ENCODE data around the gene BROX.
"Not testable (repeated sequence)": the region's sequence is repeated elsewhere in the genome, so short reads cannot be mapped to it uniquely, and the experiment has no call there.

BROX gene

DNA sequence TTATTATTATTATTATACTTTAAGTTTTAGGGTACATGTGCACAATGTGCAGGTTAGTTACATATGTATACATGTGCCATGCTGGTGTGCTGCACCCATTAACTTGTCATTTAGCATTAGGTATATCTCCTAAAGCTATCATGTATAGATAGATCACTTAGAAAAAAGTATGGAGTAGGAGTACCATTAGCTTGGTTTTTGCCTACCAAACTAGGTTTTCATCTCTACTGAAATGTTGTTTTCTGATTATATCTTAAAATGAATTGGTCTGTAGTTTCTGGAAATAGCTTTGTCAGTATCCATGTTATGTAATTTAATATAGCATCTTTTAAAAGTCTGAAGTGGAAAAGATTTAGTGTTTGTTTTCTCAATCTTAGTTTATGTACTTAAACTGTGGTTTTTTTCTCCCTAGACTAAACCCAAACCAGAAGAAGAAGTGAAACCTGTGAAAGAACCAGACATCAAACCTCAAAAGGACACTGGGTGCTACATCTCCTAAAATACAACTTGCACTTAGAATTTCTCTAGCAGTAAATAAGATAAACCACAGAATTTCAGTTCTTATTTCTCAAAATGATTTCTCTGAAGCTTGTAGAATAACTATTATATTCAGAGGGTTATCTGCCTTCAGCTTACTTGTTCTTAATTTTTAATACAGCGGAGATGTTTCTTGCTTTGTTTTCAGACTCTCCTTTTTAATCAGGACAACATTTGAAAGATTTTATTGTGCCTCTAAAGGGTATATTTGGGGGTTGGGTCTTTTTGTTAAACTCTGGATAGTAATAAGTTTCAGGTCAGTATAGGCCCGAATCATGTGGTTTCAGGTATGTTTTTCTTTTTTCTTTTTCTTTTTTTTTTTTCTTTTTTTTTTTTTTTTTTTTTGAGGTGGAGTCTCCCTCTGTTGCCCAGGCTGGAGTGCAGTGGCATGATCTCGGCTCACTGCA lies 20.1 kb downstream of the BROX start:
- DNase-seq: no peak

DNA sequence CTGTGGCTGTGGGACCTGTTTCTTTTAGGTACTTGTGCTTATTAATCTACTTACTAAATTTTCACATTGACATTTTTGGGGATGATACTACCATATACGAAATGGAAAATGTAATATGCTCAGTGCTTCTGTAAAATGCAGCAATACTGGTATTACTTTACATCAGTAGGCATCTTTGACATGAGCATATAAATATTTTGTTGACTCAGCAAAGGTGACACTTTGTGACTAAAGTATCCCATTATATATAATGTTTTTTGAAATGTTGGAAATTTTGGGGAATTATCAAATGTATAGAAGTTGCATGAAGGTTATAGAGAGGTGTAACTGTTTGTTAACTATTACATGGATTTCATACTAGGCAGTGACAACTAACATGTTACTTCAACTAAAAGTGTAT lies 22.4 kb downstream of the BROX start:
- no peak for DNase-seq

DNA sequence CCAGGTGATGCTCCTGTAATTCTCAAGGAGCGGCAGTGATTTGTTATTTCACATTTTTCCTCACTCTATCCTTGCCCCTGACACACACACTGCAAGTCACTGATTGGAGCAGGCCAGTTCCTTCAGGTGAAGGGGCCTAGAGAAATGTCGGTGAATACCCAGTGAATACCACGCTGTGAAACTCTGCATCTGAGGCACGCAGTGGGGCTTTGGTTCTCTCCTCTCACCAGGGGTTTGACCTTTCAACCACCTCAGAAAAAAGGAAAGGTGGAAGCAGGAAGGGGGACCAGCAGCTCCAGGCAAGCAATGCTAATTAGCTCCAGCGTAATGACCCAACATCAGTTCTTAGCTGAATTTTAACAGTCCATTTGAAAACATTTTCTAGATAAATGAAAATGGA lies 24.1 kb downstream of the BROX start:
- no peak for DNase-seq

DNA sequence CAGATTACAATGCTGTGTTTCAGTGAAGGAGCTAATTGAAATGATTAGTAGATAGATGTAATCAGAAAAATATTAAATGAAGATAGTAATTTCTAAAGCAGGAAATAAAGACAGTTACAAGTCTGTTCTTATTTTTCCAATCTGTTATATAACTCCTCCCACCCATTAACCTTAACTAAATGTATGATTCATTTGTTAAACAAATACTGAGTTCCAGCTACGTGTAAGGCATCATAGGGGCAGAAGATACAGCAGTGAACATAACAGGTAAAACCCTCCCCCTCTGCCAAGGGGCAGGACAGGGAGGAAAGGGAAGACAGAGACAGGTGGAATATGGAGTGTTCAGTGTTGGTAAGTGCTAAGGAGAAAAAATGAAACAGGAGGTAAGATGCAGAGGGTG lies 24.6 kb downstream of the BROX start, which contains the start of gene FAM177B:
Gene FAM177B (plus strand): TSS at position 231 of the 400 bp plus-strand sequence. CDS start 9,344 bp downstream, outside the sequence.
- DNase-seq: no peak

- DNase-seq: no peak
These were observed 27.1 kb downstream of the BROX start for GRCh38 chr1:222739465-222739864.

GRCh38 chr1:222739929-222740328 lies 27.6 kb downstream of the BROX start:
- no peak for DNase-seq

DNA sequence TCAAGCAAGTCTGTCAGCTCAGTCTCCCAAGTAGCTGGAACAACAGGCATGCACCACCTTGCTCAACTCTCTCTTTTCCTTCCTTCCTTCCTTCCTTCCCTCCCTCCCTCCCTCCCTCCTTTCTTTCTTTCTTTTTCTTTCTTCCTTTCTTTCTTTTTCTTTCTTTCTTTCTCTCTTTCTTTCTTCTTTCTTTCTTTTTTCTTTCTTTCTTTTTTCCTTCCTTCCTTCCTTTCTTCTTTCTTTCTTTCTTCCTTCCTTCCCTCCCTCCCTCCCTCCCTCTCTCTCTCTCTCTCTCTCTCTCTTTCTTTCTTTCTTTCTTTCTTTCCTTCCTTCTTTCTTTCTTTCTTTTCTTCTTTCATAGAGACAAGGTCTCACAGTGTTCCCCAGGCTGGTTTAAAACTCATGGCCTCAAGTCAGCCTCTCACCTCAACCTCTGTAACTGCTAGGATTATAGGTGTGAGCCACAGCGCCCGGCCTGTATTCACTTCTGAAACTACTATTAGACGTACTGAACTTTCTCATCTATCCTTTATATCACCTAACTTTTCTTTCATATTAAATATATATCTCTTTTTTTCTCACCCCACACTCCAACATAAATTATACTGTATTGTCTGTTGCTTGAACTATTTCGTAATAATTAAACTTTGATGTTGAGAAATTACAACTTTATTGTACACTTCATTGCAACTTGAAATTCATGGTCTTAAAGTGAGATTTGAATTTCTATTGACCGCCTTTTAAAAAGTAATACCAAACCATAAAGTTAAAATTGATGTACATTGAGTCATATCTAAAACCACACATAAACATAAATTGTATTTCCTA lies 29.5 kb downstream of the BROX start:
- DNase-seq: not testable (repeated sequence)

GRCh38 chr1:222749927-222750326 lies 37.6 kb downstream of the BROX start:
- DNase-seq: no peak

DNA sequence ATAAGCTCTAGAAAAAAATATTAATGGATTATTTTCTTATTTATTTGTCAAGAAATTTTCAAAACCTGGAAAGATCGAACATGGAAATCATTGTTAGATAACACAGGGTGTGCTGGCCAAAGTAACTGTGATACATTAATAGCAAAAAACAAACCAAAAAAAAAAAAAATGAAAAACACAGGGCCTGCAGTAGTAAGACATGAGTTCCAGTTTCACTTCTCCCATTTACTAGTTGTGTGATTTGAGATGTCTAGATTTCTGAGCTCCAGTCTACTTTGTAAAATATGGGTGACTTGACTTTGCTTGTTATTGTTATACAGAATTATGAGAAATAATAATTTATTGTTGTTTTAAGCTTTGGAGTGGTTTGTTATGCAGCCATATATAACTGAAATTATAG lies 38.3 kb downstream of the BROX start:
- no peak for DNase-seq

DNA sequence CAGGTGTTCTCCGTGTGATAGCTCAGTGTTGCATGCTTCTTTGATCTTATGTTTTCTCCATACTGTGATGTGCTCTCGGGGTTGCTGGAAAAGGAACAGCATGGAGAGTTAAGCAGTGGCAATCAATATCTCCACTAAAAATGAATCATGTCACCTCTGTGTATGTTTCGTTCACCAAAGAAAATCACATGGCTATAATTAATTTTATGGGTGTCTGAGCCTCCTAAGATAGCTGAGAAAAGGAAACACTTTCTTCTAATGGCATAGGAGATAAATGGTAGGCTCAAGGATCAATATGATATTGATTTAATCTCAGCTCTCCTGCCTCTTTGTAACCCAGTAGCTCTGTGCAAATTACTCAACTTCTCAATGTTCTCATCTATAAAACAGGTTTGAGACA lies 38.9 kb downstream of the BROX start:
- DNase-seq: no peak

- DNase-seq: no peak
These were observed 42.2 kb downstream of the BROX start for GRCh38 chr1:222754366-222755139.

DNA sequence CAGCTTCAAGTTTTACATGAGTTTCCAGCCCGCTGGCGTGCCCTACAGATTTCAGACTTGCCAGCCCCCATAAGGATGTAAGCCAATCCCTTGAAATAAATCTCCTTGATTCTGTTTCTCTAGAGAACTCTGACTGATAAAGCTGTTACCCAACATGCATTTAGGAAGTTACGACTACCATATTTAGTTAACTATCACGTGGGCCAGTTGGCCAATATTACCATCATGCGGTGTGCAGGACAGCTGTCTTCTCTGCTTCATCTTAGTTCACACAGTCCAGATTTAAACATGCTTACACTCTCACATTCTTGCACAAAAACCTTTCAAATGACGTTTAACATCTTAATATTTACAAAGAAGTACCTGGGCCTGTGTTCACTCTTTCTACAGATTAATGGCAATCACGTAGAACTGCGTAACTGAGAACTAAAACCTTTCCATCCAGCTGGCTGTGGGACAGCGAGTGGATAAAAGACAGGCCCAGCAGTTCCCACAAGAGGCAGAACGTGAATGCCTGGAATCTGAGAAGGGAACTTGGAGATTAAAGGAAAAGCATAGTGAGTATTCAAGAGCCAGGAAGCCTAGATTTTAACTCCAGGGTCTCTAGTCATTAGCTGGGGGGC lies 45.4 kb downstream of the BROX start:
- DNase-seq: no peak

- DNase-seq: no peak
These were observed 47.2 kb downstream of the BROX start for GRCh38 chr1:222759451-222760035.

DNA sequence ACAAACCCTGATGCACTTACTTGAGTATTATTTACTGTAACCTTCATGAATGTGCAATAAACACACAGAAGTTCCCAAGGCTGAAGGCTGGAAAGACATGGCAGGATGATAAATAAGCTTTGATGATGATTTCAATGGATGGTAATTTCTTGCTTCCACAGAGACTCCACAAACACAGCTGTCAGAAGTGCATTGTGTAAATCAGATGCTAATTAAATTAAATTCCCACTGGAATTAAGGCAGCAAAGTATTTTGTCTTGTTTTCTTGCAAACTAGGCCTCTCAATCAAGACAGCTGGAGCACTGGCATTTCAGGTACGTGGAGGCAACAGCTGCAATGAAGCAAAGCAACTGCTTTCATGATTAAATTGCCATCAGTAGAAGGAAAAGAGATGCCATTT lies 48.7 kb downstream of the BROX start:
- DNase-seq: no peak

GRCh38 chr1:222762178-222762577 lies 49.8 kb downstream of the BROX start:
- not testable (repeated sequence) for DNase-seq

DNA sequence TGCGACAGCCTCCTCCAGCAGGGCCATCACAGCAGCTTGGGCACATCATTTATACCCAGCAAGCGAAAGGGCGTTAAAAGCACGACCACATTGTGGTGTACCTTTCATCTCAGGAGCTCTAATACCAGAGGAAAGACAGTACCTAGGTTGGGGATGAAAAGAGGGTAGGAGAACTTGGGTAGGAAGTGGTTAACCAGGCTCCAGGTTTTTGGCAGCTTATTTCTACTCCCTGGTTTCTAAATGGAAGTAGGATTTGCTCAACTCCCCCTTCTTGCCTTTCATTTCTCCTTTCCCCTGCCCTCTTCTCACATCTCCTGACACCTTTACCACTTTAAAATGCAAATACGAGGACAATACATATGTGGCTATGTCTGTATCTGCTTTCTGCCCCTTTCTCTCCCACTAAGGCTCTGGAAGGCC lies 54.8 kb downstream of the BROX start:
- DNase-seq: no peak

DNA sequence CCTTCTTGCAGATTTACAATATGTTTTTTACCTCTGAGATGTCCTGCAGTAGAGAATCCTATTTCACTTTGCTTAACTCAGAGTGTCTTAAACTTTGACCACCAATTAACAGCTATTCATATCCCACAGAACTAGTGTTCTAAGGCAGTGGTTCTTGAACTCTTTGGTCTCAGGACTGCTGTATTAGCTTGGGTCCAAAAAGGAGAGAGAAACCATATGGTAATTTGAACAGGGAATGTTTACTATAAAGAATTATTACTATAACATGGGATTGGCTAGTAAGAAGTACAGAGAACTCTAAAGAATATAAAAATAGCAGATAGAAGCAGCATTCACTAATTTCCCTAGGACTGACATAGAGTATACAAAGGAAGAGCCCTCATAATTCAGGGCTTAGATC lies 56.2 kb downstream of the BROX start:
- DNase-seq: no peak

GRCh38 chr1:222769181-222769580 lies 56.8 kb downstream of the BROX start:
- DNase-seq: no peak

DNA sequence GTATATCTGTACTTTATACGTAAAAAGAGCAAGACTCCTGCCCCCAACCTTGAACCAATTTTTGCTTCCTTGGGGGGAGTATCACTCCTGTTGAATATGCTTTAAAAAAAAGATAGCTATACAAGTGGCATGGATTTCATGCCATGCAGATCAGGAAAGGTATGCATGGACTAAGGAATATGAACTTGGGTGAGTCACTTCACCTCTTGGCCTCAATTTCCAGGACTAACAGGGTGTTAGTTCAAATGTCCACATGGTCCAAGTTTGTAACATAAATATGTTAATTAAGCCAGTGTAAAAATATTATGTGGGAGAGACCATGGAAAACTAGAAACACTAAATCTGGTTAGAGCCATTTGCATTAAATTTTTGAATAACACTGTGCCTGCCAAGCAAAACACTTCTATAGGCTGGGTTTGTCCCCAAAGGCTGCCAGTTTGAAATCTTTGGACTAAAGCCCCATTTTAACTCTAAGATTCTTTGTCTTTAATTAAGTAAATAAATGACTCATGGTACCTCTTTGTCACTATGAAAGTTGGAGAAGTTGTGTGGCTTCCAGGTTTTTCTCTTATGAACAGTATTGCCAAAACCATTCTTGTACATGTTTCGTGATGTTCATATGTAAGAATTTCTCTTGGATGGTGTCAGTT lies 57.7 kb downstream of the BROX start:
- DNase-seq: no peak

DNA sequence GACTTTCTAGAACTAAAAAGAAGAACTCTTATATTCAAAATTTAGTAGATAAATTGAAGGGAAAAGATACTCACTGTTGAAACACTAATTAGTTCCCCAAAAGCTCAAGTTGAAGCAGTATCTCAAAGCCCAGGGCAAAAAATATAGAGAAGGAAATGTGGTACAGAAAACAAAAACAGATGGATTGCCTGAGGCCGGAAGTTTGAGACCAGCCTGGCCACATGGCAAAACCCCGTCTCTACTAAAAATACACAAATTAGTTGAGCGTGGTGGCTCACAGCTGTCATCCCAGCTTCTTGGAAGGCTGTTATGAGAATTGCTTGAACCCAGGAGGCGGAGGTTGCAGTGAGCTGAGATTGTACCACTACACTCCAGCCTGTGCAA lies 60.6 kb downstream of the BROX start:
- no peak for DNase-seq

DNA sequence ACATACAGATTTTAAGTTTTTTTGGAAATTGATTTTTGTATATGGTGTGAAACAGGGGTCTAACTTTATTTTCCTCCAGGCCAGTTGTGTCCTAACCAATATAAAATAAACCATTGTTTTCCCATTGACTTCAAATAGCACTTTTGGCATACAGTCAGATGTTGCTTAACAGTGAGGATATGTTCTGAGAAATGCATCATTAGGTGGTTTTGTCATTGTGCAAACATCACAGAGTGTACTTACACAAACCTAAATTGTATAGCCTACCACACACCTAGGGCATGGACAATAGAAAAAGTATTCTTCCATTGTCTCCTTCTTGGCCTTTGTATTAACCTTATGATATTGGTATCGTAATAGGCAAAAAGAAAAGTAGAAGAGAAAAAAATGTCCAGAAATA lies 65.1 kb downstream of the BROX start:
- no peak for DNase-seq

DNA sequence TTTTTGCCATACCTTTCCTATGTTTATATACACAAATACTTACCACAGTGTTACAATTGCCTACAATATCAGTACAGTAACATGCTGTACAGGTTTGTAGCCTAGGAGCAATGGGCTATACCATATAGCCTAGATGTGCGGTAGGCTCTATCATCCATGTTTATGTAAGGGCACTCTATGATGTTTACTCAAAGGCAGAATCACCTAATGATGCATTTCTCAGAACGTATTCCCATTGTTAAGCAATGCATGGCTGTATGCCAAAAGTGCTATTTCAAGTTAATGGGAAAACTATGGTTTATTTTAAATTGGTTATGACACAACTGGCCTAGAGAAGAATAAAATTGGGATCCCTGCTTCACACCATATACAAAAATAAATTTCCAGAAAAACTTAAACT lies 65.6 kb downstream of the BROX start:
- DNase-seq: no peak
